Activated CD4-positive, alpha-beta T cell treated with anti-CD3 and anti-CD28 coated beads, Interleukin-2, amount 10 ng/mL, durations not matched to agents 7 days and 5 days (primary cell): Measurements from ENCODE around the gene NMRK1. TPM values are rescaled to one million over a fixed set of nuclear protein-coding genes. Genes with fewer than 3 reads are reported as not detected.

Experiments
- CTCF ChIA-PET: fragments of 350-600 bp; sonication (Branson Sonifier 250); formaldehyde crosslinking; loops from one replicate; lab custom pipeline; 2021; ENCODE audit warnings: antibody characterized with exemption; lab: Charles Lee
- POLR2A ChIA-PET: fragments of 350-600 bp; sonication (Branson Sonifier 250); formaldehyde crosslinking; loops from one replicate; lab custom pipeline; 2021; ENCODE audit warnings: antibody characterized with exemption; lab: Charles Lee
- DNase-seq: peaks from one replicate; pipeline ENCODE4 v3.0.0-alpha.2; 2020
- H3K27ac Mint-ChIP-seq: one replicate; pipeline ENCODE4 v1.8.0; 2021; ENCODE audit warnings: mild to moderate bottlenecking, moderate library complexity, mixed read lengths
- H3K27me3 Mint-ChIP-seq: one replicate; pipeline ENCODE4 v1.8.0; 2021; ENCODE audit warnings: mixed read lengths
- H3K36me3 Mint-ChIP-seq: one replicate; pipeline ENCODE4 v1.8.0; 2021; ENCODE audit warnings: low read depth, mixed read lengths
- H3K4me1 Mint-ChIP-seq: one replicate; pipeline ENCODE4 v1.8.0; 2021; ENCODE audit warnings: mixed read lengths
- H3K4me3 Mint-ChIP-seq: one replicate; pipeline ENCODE4 v1.8.0; 2021; ENCODE audit warnings: mild to moderate bottlenecking, moderate library complexity, mixed read lengths
- H3K9me3 Mint-ChIP-seq: one replicate; pipeline ENCODE4 v1.8.0; 2021; ENCODE audit warnings: mixed read lengths
- total RNA-seq, 2 experiments: library from RNA; stranded (reverse); gene quantifications; one replicate each; pipeline ENCODE4 v1.2.3, GENCODE V29; 2021

NMRK1 gene
- total RNA-seq, 2 experiments from 2014 or later = 43.5 to 53.2 TPM

DNA sequence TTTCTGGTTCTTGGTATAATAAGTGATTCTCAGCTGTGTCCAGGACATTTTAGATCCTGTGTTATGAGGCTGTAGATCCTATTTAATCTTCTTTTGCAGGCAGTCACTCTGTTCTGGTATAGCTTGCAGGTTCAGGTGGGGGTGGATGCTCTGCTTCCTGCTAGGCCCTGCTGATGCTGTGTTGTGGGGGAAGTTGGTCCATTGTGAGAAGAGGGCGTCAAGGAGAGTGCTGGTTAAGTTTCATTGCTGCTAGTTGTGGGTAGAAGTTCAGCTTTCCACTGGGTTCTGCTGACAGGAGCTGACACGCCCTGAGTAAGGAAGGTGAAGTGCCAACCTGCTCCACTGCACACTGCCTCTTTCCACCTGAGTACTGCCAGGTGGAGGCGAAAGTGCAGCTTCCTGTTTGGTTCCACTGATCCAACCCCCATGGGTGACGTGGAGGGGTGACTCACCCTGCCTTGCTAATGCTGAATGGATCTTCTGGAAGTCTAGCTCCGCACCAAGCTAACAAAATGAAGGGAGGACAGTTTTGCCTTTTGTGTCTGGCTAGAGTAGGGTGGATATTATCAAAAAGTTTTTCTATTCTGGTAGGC, 16.3 kb downstream of the NMRK1 start:
- H3K4me3 Mint-ChIP-seq = no peak overlapping the region
- POLR2A ChIA-PET = no interaction called here

GRCh38 chr9:75069171-75069570, 18.8 kb downstream of the NMRK1 start:
- Mint-ChIP-seq H3K9me3 (no peaks in the 10 kb centered on the region), H3K4me3 (no peak overlapping the region), H3K36me3 (peaks cover 50% of the 10 kb centered on the region), H3K27ac (no peak overlapping the region), H3K27me3 (no peaks in the 10 kb centered on the region), H3K4me1 (peaks cover 27% of the 10 kb centered on the region)
- ChIA-PET POLR2A (no interaction called here), CTCF (interaction anchor here (2.9 kb wide), 1 partner anchor 14 kb away, joined by 6 read pairs; no protein-coding TSS in a partner anchor)
- DNase-seq = no peak

More for the DNA sequence above, 16.3 kb downstream of the NMRK1 start:
- CTCF ChIA-PET = interaction anchor here (0.6 kb wide), 1 partner anchor 100 kb away, joined by 3 read pairs; no protein-coding TSS in a partner anchor
- H3K36me3 Mint-ChIP-seq = peaks cover 43% of the 10 kb centered on the region
- no peaks in the 10 kb centered on the region for H3K27me3 Mint-ChIP-seq
- peak overlapping the region; percentile 74 for H3K27ac Mint-ChIP-seq
- DNase-seq = peak; percentile 52
- no peaks in the 10 kb centered on the region for H3K9me3 Mint-ChIP-seq
- H3K4me1 Mint-ChIP-seq = peaks cover 27% of the 10 kb centered on the region

- Mint-ChIP-seq H3K36me3 (peaks cover 55% of the 10 kb centered on the region), H3K9me3 (no peaks in the 10 kb centered on the region), H3K4me3 (no peak overlapping the region), H3K27me3 (no peaks in the 10 kb centered on the region), H3K4me1 (peaks cover 27% of the 10 kb centered on the region), H3K27ac (no peak overlapping the region)
- POLR2A ChIA-PET = no interaction called here
- no peak for DNase-seq
- CTCF ChIA-PET = interaction anchor here (2.9 kb wide), 1 partner anchor 13 kb away, joined by 6 read pairs; no protein-coding TSS in a partner anchor
Measured at GRCh38 chr9:75067894-75068293, 20.1 kb downstream of the NMRK1 start.

DNA sequence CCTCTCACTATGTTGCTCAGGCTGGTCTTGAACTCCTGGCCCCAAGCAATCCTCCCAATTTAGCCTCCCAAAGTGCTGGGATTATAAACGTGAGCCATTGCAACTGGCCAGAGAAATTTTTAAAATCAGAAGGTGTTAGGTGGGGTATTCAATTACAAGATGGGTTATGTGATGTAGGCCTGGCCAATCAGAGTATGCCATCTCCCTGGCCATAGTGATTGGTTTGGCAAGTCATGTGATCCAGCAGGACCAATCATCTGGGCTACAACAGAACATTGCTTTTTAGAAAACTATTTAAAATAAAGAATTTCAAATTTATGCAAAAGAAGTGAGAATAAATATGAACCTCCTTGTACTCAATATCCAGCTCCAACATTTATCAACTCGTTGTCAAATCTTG, 22.4 kb downstream of the NMRK1 start:
- Mint-ChIP-seq H3K4me1 (peaks cover 9% of the 10 kb centered on the region), H3K27ac (no peak overlapping the region), H3K27me3 (no peaks in the 10 kb centered on the region), H3K9me3 (no peaks in the 10 kb centered on the region), H3K36me3 (peaks cover 54% of the 10 kb centered on the region), H3K4me3 (no peak overlapping the region)
- POLR2A ChIA-PET = no interaction called here
- CTCF ChIA-PET = interaction anchor here (1.7 kb wide), 1 partner anchor 15 kb away, joined by 4 read pairs; no protein-coding TSS in a partner anchor
- no peak for DNase-seq

GRCh38 chr9:75064307-75065025, 23.5 kb downstream of the NMRK1 start:
- no peak for DNase-seq
- Mint-ChIP-seq H3K36me3 (peaks cover 62% of the 10 kb centered on the region), H3K4me1 (peaks cover 9% of the 10 kb centered on the region), H3K27ac (no peak overlapping the region), H3K9me3 (peaks cover 7% of the 10 kb centered on the region), H3K4me3 (no peak overlapping the region), H3K27me3 (no peaks in the 10 kb centered on the region)
- ChIA-PET CTCF (interaction anchor here (1.1 to 1.7 kb wide), 4 partner anchors 10 to 36 kb away, joined by 3 to 8 read pairs (median 4); partner anchors contain the start of gene CARNMT1), POLR2A (interaction anchor here (0.7 to 0.9 kb wide), 2 partner anchors 69 to 267 kb away, joined by 3 read pairs; no protein-coding TSS in a partner anchor)

- no peaks in the 10 kb centered on the region for H3K27me3 Mint-ChIP-seq
- peaks cover 10% of the 10 kb centered on the region for H3K9me3 Mint-ChIP-seq
- no peak overlapping the region for H3K4me3 Mint-ChIP-seq
- POLR2A ChIA-PET = interaction anchor here (0.9 kb wide), 1 partner anchor 68 kb away, joined by 3 read pairs; no protein-coding TSS in a partner anchor
- no peak for DNase-seq
- H3K27ac Mint-ChIP-seq = no peak overlapping the region
- H3K36me3 Mint-ChIP-seq = peaks cover 61% of the 10 kb centered on the region
- CTCF ChIA-PET = interaction anchor here (1.1 to 1.7 kb wide), 4 partner anchors 9 to 36 kb away, joined by 3 to 8 read pairs (median 4); partner anchors contain the start of gene CARNMT1
- H3K4me1 Mint-ChIP-seq = peaks cover 7% of the 10 kb centered on the region
Measured at GRCh38 chr9:75063556-75064305, 24.2 kb downstream of the NMRK1 start.

GRCh38 chr9:75061169-75061568, 26.8 kb downstream of the NMRK1 start:
- no peak for DNase-seq
- ChIA-PET POLR2A (no interaction called here), CTCF (no interaction called here)
- H3K4me3 Mint-ChIP-seq = no peak overlapping the region
- H3K4me1 Mint-ChIP-seq = no peaks in the 10 kb centered on the region
- no peaks in the 10 kb centered on the region for H3K27me3 Mint-ChIP-seq
- H3K27ac Mint-ChIP-seq = no peak overlapping the region
- H3K36me3 Mint-ChIP-seq = peaks cover 37% of the 10 kb centered on the region
- peaks cover 10% of the 10 kb centered on the region for H3K9me3 Mint-ChIP-seq

GRCh38 chr9:75054368-75055001, 33.5 kb downstream of the NMRK1 start:
- Mint-ChIP-seq H3K27me3 (no peaks in the 10 kb centered on the region), H3K36me3 (peaks cover 4% of the 10 kb centered on the region), H3K27ac (no peak overlapping the region), H3K4me1 (no peaks in the 10 kb centered on the region), H3K4me3 (no peak overlapping the region), H3K9me3 (peaks cover 7% of the 10 kb centered on the region)
- no peak for DNase-seq
- POLR2A ChIA-PET = interaction anchor here (0.6 kb wide), 1 partner anchor 1851 kb away, joined by 3 read pairs; no protein-coding TSS in a partner anchor
- CTCF ChIA-PET = interaction anchor here (0.7 to 2.3 kb wide), 5 partner anchors 10 to 239 kb away, joined by 3 to 8 read pairs (median 5); no protein-coding TSS in a partner anchor

- Mint-ChIP-seq H3K27ac (no peak overlapping the region), H3K27me3 (no peaks in the 10 kb centered on the region), H3K36me3 (no peaks in the 10 kb centered on the region), H3K4me1 (no peaks in the 10 kb centered on the region), H3K4me3 (no peak overlapping the region), H3K9me3 (peaks cover 3% of the 10 kb centered on the region)
- ChIA-PET POLR2A (interaction anchor here (0.6 kb wide), 1 partner anchor 1851 kb away, joined by 3 read pairs; no protein-coding TSS in a partner anchor), CTCF (interaction anchor here (2.3 kb wide), 1 partner anchor 11 kb away, joined by 8 read pairs; no protein-coding TSS in a partner anchor)
- DNase-seq = no peak
Measured at GRCh38 chr9:75053869-75054268, 34.1 kb downstream of the NMRK1 start.

DNA sequence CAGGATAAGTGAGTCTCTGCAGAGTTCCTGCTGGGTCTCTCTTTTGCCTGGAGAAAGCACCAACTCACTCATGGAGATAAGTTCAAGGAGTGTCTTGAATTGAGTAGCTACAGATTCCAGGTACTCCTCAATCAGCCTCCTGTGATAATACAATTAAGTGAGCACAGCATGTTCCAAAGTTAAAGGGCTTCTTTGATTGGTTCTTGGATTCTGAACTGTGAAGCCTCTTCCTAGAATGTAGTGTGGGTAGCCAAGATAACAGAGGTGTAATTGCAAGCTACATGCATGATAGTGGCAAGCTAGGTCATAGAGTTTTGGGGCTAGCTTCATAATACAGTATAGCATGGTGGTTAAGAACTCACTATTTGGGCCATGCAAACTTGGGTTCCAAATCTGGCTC, 36.7 kb downstream of the NMRK1 start:
- H3K36me3 Mint-ChIP-seq = no peaks in the 10 kb centered on the region
- CTCF ChIA-PET = interaction anchor here (1.3 kb wide), 1 partner anchor 13 kb away, joined by 4 read pairs; no protein-coding TSS in a partner anchor
- POLR2A ChIA-PET = no interaction called here
- no peaks in the 10 kb centered on the region for H3K4me1 Mint-ChIP-seq
- no peak overlapping the region for H3K27ac Mint-ChIP-seq
- peaks cover 3% of the 10 kb centered on the region for H3K9me3 Mint-ChIP-seq
- DNase-seq = no peak
- H3K27me3 Mint-ChIP-seq = peaks cover 4% of the 10 kb centered on the region
- H3K4me3 Mint-ChIP-seq = no peak overlapping the region

GRCh38 chr9:75047506-75047905, 40.4 kb downstream of the NMRK1 start:
- CTCF ChIA-PET = interaction anchor here (1.0 to 1.3 kb wide), 3 partner anchors 14 to 36 kb away, joined by 3 read pairs; no protein-coding TSS in a partner anchor
- Mint-ChIP-seq H3K36me3 (no peaks in the 10 kb centered on the region), H3K4me3 (no peak overlapping the region), H3K27ac (no peak overlapping the region), H3K27me3 (peaks cover 14% of the 10 kb centered on the region), H3K9me3 (no peaks in the 10 kb centered on the region), H3K4me1 (no peaks in the 10 kb centered on the region)
- no peak for DNase-seq
- POLR2A ChIA-PET = no interaction called here
